ENCODE data around the gene MCCD1. TPM values are rescaled to one million over a fixed set of nuclear protein-coding genes. Genes with fewer than 3 reads are reported as not detected.

MCCD1 gene
- total and polyA plus RNA-seq, 2 of the 13 experiments (the other 11 are each of a cell fraction or from before 2014, with no cell fraction given), result 0.15 TPM; not detected in 1

DNA sequence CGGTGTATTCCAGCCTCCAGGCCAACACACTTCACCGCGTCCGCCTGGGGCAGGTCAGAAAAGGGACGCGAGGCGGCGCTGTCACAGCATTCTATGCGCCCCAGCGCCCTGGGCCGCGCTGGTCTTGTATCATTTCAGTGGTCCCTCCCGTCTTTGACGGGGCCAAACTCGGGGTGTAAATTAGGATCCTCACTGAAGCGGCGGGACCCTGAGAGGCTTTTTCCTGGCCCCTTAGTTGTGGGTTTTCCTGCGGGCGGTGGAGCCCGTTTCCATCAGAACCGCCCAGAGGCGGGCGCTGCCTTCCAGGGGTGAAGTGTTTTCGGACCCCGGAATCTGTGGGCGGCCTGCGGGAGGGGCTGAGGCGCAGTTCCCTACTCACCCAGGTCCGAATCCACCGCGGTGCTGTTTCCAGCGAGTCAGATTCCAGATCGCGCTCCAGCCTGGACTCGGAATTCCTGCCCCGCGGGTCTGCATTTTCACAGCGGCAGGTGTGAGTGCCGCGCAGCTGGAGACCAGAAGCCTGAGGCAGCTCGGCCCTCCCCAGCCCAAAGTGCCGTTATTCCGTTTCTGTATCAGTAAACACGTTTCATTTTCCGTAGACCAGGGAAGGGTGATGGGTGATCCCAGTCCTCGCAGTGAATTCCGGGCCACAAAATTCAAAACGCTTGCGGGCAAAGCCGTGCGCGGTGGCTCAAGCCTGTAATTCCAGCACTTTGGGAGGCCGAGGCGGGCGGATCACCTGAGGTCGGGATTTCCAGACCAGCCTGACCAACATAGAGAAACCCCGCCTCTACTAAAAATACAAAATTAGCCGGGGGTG lies 34.7 kb upstream of the MCCD1 start (continued):
- TF ChIP-seq, protein P1, sequence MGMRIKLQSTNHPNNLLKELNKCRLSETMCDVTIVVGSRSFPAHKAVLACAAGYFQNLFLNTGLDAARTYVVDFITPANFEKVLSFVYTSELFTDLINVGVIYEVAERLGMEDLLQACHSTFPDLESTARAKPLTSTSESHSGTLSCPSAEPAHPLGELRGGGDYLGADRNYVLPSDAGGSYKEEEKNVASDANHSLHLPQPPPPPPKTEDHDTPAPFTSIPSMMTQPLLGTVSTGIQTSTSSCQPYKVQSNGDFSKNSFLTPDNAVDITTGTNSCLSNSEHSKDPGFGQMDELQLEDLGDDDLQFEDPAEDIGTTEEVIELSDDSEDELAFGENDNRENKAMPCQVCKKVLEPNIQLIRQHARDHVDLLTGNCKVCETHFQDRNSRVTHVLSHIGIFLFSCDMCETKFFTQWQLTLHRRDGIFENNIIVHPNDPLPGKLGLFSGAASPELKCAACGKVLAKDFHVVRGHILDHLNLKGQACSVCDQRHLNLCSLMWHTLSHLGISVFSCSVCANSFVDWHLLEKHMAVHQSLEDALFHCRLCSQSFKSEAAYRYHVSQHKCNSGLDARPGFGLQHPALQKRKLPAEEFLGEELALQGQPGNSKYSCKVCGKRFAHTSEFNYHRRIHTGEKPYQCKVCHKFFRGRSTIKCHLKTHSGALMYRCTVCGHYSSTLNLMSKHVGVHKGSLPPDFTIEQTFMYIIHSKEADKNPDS (CRISPR knock-in tag; IDR thresholded peaks at IDR 0.05), result no peak
- TF ChIP-seq NR2F2 (IDR thresholded peaks at IDR 0.05; ENCODE audit: borderline replicate concordance, low read depth), result no peak
- TF ChIP-seq PHF20 (CRISPR knock-in tag; IDR thresholded peaks at IDR 0.05), result peak; percentile 42; the same call in 1 of the 2 replicates
- TF ChIP-seq, protein P2, sequence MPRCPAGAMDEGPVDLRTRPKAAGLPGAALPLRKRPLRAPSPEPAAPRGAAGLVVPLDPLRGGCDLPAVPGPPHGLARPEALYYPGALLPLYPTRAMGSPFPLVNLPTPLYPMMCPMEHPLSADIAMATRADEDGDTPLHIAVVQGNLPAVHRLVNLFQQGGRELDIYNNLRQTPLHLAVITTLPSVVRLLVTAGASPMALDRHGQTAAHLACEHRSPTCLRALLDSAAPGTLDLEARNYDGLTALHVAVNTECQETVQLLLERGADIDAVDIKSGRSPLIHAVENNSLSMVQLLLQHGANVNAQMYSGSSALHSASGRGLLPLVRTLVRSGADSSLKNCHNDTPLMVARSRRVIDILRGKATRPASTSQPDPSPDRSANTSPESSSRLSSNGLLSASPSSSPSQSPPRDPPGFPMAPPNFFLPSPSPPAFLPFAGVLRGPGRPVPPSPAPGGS (CRISPR knock-in tag; IDR thresholded peaks at IDR 0.05), result no peak
- TF ChIP-seq ZNF878 (CRISPR knock-in tag; IDR thresholded peaks at IDR 0.05), result no peak
- 0 out of 2 replicates have a peak, but pooled peaks have one; percentile 31 for TF ChIP-seq MEIS1 (CRISPR knock-in tag; IDR thresholded peaks at IDR 0.05; ENCODE audit: borderline replicate concordance)
- TF ChIP-seq ZNF556 (CRISPR knock-in tag; IDR thresholded peaks at IDR 0.05; ENCODE audit: borderline replicate concordance), result peak; percentile 35; the same call in 1 of the 2 replicates
- peak; percentile 45; the same call in 1 of the 2 replicates for TF ChIP-seq ZSCAN9 (CRISPR knock-in tag; IDR thresholded peaks at IDR 0.05; ENCODE audit: borderline replicate concordance)
- TF ChIP-seq, protein P3, sequence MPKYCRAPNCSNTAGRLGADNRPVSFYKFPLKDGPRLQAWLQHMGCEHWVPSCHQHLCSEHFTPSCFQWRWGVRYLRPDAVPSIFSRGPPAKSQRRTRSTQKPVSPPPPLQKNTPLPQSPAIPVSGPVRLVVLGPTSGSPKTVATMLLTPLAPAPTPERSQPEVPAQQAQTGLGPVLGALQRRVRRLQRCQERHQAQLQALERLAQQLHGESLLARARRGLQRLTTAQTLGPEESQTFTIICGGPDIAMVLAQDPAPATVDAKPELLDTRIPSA (CRISPR knock-in tag; IDR thresholded peaks at IDR 0.05; ENCODE audit: borderline replicate concordance), result no peak
- TF ChIP-seq, protein P4, sequence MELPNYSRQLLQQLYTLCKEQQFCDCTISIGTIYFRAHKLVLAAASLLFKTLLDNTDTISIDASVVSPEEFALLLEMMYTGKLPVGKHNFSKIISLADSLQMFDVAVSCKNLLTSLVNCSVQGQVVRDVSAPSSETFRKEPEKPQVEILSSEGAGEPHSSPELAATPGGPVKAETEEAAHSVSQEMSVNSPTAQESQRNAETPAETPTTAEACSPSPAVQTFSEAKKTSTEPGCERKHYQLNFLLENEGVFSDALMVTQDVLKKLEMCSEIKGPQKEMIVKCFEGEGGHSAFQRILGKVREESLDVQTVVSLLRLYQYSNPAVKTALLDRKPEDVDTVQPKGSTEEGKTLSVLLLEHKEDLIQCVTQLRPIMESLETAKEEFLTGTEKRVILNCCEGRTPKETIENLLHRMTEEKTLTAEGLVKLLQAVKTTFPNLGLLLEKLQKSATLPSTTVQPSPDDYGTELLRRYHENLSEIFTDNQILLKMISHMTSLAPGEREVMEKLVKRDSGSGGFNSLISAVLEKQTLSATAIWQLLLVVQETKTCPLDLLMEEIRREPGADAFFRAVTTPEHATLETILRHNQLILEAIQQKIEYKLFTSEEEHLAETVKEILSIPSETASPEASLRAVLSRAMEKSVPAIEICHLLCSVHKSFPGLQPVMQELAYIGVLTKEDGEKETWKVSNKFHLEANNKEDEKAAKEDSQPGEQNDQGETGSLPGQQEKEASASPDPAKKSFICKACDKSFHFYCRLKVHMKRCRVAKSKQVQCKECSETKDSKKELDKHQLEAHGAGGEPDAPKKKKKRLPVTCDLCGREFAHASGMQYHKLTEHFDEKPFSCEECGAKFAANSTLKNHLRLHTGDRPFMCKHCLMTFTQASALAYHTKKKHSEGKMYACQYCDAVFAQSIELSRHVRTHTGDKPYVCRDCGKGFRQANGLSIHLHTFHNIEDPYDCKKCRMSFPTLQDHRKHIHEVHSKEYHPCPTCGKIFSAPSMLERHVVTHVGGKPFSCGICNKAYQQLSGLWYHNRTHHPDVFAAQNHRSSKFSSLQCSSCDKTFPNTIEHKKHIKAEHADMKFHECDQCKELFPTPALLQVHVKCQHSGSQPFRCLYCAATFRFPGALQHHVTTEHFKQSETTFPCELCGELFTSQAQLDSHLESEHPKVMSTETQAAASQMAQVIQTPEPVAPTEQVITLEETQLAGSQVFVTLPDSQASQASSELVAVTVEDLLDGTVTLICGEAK (IDR thresholded peaks at IDR 0.05), result no peak
- TF ChIP-seq, protein P4 (CRISPR knock-in tag; IDR thresholded peaks at IDR 0.05), result no peak

Measured in HepG2 (cell line).